Astrocyte (in vitro differentiated cells and primary cell): ENCODE results near the gene TYW3. TPM values are rescaled to one million over a fixed set of nuclear protein-coding genes. Genes with fewer than 3 reads are reported as not detected.

Experiments
- DNase-seq: peaks from one replicate; pipeline ENCODE4 v3.0.0-alpha.2; 2010; ENCODE audit warnings: low read depth
- FAIRE-seq: peaks from 2 replicates; lab custom pipeline; 2011; peaks lifted over from hg19 to GRCh38; lab: Jason Lieb, UNC
- H2AFZ ChIP-seq: 2 replicates; pipeline ENCODE4 v1.6.0; 2012; ENCODE audit warnings: low read depth, low read length, inconsistent platforms
- H3K27ac ChIP-seq: 2 replicates; pipeline ENCODE4 v1.5.1; 2011; ENCODE audit warnings: low read depth, low read length, inconsistent platforms
- H3K27me3 ChIP-seq: 2 replicates; pipeline ENCODE4 v1.6.0; 2011; ENCODE audit warnings: low read length, inconsistent platforms; ENCODE audit not compliant: insufficient read depth
- H3K36me3 ChIP-seq: 2 replicates; pipeline ENCODE4 v1.5.1; 2011; ENCODE audit warnings: low read length, inconsistent platforms; ENCODE audit not compliant: insufficient read depth
- H3K4me1 ChIP-seq: 2 replicates; pipeline ENCODE4 v1.5.1; 2011; ENCODE audit warnings: low read length, inconsistent platforms; ENCODE audit not compliant: insufficient read depth
- H3K4me2 ChIP-seq: 2 replicates; pipeline ENCODE4 v1.6.0; 2012; ENCODE audit warnings: low read length, inconsistent platforms
- H3K4me3 ChIP-seq: 2 replicates; pipeline ENCODE4 v1.5.1; 2011; ENCODE audit warnings: low read depth, mild to moderate bottlenecking, low read length, inconsistent platforms; ENCODE audit not compliant: insufficient read depth
- H3K79me2 ChIP-seq: 2 replicates; pipeline ENCODE4 v1.6.0; 2012; ENCODE audit warnings: mild to moderate bottlenecking, low read length, inconsistent platforms; ENCODE audit not compliant: insufficient read depth
- H3K9ac ChIP-seq: 2 replicates; pipeline ENCODE4 v1.6.0; 2012; ENCODE audit warnings: mild to moderate bottlenecking, low read length, inconsistent platforms
- H3K9me3 ChIP-seq: 2 replicates; pipeline ENCODE4 v1.5.1; 2012; ENCODE audit warnings: low read depth, mild to moderate bottlenecking, low read length, inconsistent platforms; ENCODE audit not compliant: insufficient read depth
- H4K20me1 ChIP-seq: 2 replicates; pipeline ENCODE4 v1.6.0; 2012; ENCODE audit warnings: low read length, inconsistent platforms; ENCODE audit not compliant: insufficient read depth
- H3K27ac Mint-ChIP-seq: one replicate; pipeline ENCODE4 v1.8.0; 2021; ENCODE audit warnings: mild to moderate bottlenecking, mixed read lengths; ENCODE audit not compliant: unreplicated experiment
- H3K27me3 Mint-ChIP-seq: one replicate; pipeline ENCODE4 v1.8.0; 2021; ENCODE audit warnings: low read depth, mixed read lengths; ENCODE audit not compliant: unreplicated experiment
- H3K36me3 Mint-ChIP-seq: one replicate; pipeline ENCODE4 v1.8.0; 2021; ENCODE audit warnings: low read depth, mixed read lengths; ENCODE audit not compliant: unreplicated experiment
- H3K4me1 Mint-ChIP-seq: one replicate; pipeline ENCODE4 v1.8.0; 2021; ENCODE audit warnings: low read depth, mixed read lengths; ENCODE audit not compliant: unreplicated experiment
- H3K4me3 Mint-ChIP-seq: one replicate; pipeline ENCODE4 v1.8.0; 2021; ENCODE audit warnings: mild to moderate bottlenecking, moderate library complexity, mixed read lengths; ENCODE audit not compliant: unreplicated experiment
- H3K9me3 Mint-ChIP-seq: one replicate; pipeline ENCODE4 v1.8.0; 2021; ENCODE audit warnings: mild to moderate bottlenecking, mixed read lengths; ENCODE audit not compliant: unreplicated experiment
- CTCF ChIP-seq: IDR thresholded peaks from 2 replicates; pipeline ENCODE4 v1.5.1; 2011; ENCODE audit warnings: low read depth, mild to moderate bottlenecking, inconsistent platforms, low read length, moderate library complexity; ENCODE audit not compliant: insufficient read depth
- EZH2 ChIP-seq: IDR thresholded peaks from 2 replicates; pipeline ENCODE4 v1.6.1; 2012; ENCODE audit warnings: mild to moderate bottlenecking, low read length, inconsistent platforms; ENCODE audit not compliant: insufficient read depth
- total RNA-seq: library from RNA; stranded (reverse); gene quantifications from 2 replicates; pipeline ENCODE4 v1.2.1, GENCODE V29; 2021

Gene TYW3
- total RNA-seq, 1 donor from 2014 or later, result 19.4 TPM

- Histone ChIP-seq H3K27ac (no peak overlapping the region), H4K20me1 (no peaks in the 10 kb centered on the region), H3K9ac (no peak overlapping the region), H3K4me2 (no peak overlapping the region), H3K9me3 (no peaks in the 10 kb centered on the region), H3K4me3 (no peak overlapping the region), H3K27me3 (no peaks in the 10 kb centered on the region), H3K79me2 (no peaks in the 10 kb centered on the region), H3K4me1 (no peaks in the 10 kb centered on the region), H2AFZ (no peak overlapping the region), H3K36me3 (no peaks in the 10 kb centered on the region)
- FAIRE-seq, result no peak
- Mint-ChIP-seq H3K9me3 (peaks cover 1% of the 10 kb centered on the region), H3K4me1 (peaks cover 3% of the 10 kb centered on the region), H3K4me3 (no peak overlapping the region), H3K27me3 (no peaks in the 10 kb centered on the region), H3K36me3 (no peaks in the 10 kb centered on the region), H3K27ac (no peak overlapping the region)
- no peak for DNase-seq
- TF ChIP-seq EZH2 (no peak), CTCF (no peak)
Measured at GRCh38 chr1:74812180-74812541, 79.2 kb downstream of the TYW3 start.

Other genes starting within 250 kb of the TYW3 start
- gene LRRC53, start 220.5 kb upstream of the TYW3 start, total RNA-seq, result not detected in 2 replicates
- gene ERICH3, start 59.4 kb upstream of the TYW3 start, total RNA-seq, result not detected in 2 replicates
- gene CRYZ, start 102 bp upstream of the TYW3 start, total RNA-seq, result 29.8 and 31.0 TPM in 2 replicates